Sciatic nerve (tissue), 2 donors: ENCODE results near the gene CHCHD10. TPM values are rescaled to one million over a fixed set of nuclear protein-coding genes. Genes with fewer than 3 reads are reported as not detected.
"Not testable (repeated sequence)": the region's sequence is repeated elsewhere in the genome, so short reads cannot be mapped to it uniquely, and the experiment has no call there.

Experiments
- ATAC-seq: fragments of 200-7000 bp; cut with Tn5 transposase; one replicate; pipeline ENCODE4 v1.9.1; 2020; ENCODE audit warnings: mild to moderate bottlenecking, moderate library complexity
- DNase-seq: peaks from one replicate; pipeline ENCODE4 v3.0.0-alpha.2; 2020; ENCODE audit warnings: low spot score
- intact Hi-C: fragments of 100-400 bp; cut with DNase I; formaldehyde crosslinking; loops from one replicate; pipeline ENCODE4 v1.14.2; 2022
- total RNA-seq: library from RNA; stranded (reverse); fragmentation: NEBNext Ultra II Directional; extraction: Animal tissue kit (Norgen Biotek cat#: 25700); gene quantifications from one replicate; pipeline ENCODE4 v1.2.1, GENCODE V29; 2021
- donor health status: DM: no; HTN: no; CAD: no.
- donor health status: DM: no; HTN: no; CAD: no.

The CHCHD10 gene
- total RNA-seq, 1 donor from 2014 or later: 32.5 TPM

DNA sequence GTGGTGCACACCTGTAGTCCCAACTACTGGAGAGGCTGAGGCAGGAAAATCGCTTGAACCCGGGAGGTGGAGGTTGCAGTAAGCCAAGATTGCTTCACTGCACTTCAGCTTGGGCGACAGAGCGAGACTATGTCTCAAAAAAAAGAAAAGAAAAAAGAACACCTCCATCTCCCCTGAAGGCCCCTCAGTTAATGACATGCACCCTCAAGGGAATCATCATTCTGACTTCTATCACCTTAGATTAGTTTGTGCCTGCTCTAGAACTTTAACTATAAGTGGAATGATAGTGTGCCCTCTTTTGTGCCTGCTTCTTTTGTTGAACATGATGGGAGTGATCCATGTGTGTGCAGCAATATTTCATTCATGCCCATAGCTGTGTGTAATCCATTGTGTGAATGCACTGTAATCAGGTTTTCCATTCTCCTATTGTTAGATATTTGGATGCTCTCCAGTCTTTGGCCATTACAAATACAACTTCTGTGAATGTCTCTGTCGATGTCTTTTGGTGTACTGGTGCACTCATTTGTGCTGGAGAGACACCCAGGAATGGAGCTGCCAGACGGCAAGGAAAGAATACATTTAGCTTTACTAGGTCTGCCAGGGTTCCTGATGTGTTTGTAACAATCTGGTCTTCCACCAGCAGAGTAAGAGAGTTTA is 12.7 kb downstream of the CHCHD10 start:
- DNase-seq: no peak
- no peak for ATAC-seq
- intact Hi-C loops: no loop called here

DNA sequence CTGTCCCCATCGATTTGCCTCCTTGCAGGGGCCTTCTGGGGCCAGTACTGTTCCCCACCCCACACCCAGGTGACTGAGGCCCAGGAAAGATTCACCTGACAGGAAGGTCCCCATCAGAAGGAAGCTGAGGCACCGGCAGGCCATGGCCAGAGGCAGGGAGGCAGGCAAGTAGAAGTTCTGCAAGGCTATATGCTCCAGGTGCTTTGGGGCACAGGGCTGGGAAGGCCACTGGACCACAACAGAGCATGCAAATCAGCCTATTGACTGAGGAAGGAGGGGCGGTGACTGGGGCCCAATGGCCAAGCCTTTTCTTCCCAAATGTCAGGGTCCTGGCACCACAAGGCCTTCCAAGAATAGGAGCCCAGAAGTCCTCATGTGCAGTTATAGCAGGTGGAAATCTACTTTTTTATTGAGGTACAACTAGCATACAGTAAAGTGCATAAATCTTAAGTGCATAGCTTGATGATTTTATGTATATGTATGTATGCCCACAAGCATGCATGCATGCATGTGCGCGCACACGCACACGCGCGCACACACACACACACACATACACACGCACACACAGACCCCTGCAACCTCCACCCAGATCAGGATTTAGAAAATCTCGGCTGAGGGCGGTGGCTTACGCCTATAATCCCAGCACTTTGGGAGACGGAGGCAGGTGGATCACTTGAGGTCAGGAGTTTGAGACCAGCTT is 13.4 kb downstream of the CHCHD10 start, which contains the start of gene VPREB3:
TSS of gene VPREB3 (minus strand) at position 206 of the 700 bp plus-strand sequence. CDS start at position 144, 62 bp downstream.
- no peak for DNase-seq
- intact Hi-C loops: no loop called here
- ATAC-seq: no peak

DNA sequence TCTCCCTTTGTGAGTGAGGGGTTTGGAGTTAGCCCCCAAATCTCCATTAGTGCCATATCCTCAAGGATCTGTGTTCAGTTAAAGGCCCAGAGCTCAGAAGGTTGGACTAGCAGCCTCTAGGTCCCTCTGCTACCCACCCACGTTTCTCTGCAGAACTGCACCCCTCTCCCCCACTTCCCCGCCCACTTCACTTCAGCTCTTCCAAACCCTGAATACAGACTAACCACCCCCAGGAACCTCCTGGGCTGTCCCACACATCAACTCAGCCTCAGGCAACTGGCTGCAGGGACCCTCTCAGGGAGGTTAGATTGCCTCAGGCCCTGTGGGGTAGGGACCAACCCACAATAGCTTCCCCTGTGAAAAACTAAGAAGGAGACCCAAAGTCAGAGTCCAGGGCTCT is 14.4 kb downstream of the CHCHD10 start:
- intact Hi-C loops: no loop called here
- no peak for DNase-seq
- ATAC-seq: no peak

DNA sequence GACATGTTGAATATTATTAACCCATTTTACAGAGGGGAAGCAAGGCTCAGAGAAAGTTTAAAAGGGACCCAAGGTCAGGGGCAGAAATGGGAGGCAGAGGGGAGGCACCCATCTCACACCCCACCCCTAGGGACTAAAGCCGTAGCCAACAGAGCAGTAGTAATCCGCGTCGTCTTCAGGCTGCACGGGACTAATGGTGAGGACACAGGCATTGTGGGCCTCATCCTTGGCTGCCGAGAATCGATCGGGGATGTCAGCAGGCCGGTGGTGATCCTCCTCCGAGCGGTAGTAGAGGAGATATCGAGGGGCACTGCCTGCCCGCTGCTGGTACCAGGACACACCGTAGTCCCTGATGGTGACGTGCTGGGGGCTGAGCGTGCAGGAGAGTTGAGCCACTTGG is 15.0 kb downstream of the CHCHD10 start:
- DNase-seq (no peak), ATAC-seq (no peak)
- intact Hi-C loops: no loop called here

DNA sequence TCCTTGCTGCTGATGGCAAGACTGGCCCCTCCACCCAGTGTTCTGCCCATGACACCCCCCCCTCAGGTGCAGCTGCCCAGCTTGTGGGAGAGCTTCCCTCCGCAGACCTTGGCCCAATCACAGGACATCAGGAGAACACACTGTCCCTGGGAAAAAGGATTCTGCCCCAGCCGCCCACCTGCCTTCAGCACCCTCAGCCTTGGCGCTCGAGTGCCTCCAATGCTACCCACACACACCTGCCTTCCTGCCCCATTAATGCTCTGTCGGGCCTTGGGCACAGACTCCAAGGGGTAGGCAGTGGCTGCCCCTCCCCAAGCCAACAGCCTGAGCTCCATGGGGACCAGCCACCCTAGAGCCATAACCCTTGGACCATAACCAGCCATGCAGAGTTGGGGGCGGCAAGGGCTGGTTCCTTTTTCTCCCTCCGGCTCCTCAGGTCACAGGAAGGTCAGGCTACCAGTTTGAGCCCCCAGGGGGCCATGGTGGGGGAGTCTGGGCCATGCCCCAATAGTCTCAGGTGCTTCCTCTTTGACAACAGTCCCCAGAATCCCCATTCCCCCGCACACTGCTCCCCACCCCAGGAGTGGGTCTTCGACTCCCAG is 15.6 kb downstream of the CHCHD10 start:
- no peak for ATAC-seq
- DNase-seq: no peak
- intact Hi-C loops: no loop called here

DNA sequence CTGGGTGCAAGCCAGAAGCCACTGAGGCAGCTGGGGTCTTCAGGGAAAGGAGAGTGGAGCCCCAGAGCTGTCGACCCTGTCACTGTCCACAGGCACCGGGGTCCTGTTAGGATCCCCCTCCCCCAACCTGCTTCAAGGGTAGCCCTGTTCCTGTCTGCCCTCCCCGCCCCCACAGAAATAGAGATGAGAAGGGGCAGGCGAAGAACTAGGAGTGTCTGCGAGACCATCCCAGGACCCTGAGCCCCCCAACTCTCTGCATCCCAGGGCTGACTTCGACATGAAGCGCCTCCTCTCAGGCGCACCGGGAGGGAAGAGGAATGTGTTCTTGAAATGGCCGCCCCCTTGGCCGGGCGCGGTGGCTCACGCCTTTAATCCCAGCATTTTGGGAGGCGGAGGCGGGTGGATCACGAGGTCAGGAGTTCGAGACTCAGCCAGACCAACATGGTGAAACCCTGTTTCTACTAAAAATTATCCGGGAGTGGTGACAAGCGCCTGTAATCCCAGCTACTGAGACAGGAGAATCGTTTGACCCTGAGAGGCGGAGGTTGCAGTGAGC is 16.3 kb downstream of the CHCHD10 start:
- ATAC-seq: peak; percentile 46
- intact Hi-C loops: no loop called here
- no peak for DNase-seq

DNA sequence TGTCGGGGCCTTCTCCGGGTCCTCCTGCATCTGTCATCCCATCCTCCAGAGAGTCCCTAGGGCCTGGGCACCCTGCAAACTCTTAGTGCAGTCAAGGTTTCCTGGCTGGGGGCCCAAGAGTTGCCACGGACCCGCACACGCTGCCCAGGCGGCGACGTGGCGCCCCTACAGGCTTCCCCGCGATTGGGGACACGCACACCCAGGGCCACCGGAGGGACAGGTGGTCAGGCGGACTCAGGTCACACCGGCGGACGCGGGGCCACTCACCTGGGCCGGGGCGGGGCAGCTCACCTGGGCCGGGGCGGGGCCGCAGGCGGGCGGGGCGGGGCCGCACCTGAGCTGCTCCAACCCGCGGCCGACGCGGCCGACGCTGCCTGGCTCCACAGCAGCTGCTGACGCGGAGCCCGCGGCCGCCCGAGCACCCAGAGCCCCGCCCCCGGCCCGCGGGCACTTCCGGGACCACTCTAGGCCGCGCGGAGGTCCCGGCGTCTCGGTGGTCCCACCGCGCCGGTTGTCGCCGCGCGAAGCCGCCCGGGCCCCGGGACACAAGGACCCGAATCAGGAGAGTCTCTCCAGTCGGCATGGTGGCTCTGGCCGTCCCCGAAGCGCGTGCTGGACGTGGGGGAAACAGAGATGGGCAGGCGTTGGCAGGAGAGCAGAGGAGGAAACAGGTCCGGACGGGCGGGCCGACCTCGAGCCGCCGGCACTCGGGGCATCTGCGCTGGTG is 16.9 kb downstream of the CHCHD10 start, which contains the start of gene ZNF70:
TSS of gene ZNF70 (minus strand) at position 399 of the 727 bp plus-strand sequence. CDS start 5,972 bp downstream, outside the sequence.
- intact Hi-C loops: no loop called here
- ATAC-seq (peak; percentile 92), DNase-seq (peak; percentile 88)

DNA sequence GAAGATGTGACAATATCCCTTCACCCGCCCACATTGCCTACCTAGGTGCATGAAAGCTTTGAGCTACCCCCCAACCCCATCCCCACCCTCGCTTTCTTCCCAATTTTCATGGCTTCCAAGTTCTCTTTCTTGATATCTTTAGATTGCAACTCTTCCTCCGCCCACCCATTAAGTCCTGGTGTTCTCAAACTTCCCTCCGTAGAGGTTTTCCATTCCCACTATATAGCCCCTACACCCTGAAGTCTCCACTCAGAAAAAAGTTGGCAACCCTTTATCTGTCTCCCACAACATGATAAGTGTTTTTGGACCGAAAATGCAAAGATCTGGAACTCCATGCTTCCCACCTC is 17.4 kb downstream of the CHCHD10 start:
- no peak for DNase-seq
- no peak for ATAC-seq
- intact Hi-C loops: no loop called here

DNA sequence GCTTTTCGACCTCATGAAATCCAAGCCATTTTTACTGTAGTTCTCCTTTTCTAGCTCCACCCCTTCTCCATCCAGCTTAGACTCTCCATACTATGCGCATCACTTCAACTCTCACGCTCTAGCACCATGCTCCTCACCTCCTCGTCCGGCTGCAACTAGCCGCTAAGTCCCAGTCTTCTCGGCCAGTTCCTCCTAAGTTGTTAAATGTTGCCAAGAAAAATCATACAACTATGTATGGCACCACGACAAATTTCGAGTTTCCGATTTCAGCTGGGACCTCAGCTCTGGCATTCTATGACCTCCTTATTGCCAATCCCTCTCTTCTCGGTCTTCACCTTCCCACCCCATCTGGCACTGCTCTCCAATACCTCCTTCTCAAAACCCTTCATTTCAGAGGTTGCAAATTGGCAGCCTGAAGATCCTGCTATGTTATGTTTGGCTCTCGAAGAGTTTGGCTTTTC is 17.9 kb downstream of the CHCHD10 start:
- intact Hi-C loops: no loop called here
- DNase-seq: no peak
- peak; percentile 49 for ATAC-seq

DNA sequence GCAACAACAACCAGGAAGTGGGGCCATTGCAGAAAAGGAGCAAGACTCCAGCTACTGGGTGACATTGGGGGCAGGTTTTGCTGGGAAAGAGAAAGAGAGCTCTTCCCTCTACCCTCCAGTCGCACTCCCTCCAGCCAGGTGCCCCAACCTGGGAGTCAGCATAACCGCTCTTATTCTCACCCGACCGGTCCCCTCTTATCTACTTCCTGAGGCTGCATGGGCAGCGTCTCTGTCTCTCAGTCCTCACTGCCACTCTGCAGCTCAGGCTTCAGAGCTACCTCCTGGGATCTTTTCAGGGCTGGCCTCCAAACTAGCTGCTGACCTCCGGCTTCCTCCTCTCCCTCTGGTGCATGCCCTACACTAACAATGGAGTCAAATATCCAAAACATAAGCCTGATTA is 22.0 kb downstream of the CHCHD10 start:
- DNase-seq: no peak
- no peak for ATAC-seq

DNA sequence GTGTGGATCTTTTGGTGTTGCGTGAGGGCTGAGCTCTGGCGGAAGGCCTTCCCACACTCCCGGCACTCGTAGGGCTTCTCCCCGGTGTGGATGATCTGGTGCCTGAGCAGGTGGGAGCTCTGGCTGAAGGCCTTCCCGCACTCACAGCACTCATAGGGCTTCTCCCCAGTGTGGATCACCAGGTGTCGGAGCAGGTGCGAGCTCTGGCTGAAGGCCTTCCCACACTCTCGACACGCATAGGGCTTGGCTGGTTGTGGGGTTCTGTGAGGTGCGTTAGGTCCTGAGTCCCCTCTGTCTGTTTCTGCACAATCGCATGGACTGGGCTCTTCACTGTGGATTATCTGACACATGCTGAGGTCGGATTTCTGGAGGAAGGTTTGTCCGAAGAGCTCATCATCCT is 23.3 kb downstream of the CHCHD10 start:
- DNase-seq: no peak

More for the DNA sequence above, 22.0 kb downstream of the CHCHD10 start:
- intact Hi-C loops: no loop called here

DNA sequence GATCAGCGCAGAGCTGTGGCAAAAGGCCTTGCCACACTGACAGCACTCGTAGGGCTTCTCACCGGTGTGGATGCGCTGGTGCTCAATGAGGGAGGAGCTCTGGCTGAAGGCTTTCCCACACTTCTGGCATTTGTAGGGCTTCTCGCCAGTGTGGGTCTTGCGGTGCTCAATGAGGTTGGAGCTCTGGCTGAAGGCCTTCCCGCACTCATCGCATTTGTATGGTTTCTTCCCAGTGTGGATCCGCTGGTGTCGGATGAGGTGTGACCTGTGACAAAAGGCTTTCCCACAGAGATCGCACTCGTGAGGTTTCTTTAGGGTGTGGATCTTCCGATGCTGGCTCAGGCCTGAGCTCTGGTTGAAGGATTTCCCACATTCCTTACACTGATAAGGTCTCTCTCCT is 23.8 kb downstream of the CHCHD10 start:
- DNase-seq (no peak), ATAC-seq (no peak)
- intact Hi-C loops: no loop called here

More for the DNA sequence above, 23.3 kb downstream of the CHCHD10 start:
- intact Hi-C loops: no loop called here
- ATAC-seq: no peak

DNA sequence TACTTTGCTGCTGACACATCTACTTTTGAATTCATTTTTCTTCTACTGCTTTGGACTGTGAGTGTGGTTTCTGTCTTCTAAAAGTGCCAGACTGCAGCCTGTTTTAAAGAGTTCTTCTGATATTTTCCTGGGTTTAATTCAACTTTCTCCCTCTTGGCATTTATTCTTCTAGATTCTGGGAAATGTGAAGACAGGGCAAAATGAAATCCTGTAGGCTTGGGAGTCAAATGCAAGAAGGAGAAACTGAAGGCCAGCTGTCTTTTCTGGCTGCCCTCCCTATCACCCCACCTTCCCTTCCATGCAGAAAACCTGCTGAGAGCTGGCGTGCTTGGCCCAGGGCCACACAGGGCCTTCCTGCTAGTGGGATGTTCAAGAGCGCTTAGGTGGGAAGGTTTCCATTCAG is 24.5 kb downstream of the CHCHD10 start:
- DNase-seq (no peak), ATAC-seq (peak; percentile 71)
- intact Hi-C loops: no loop called here

DNA sequence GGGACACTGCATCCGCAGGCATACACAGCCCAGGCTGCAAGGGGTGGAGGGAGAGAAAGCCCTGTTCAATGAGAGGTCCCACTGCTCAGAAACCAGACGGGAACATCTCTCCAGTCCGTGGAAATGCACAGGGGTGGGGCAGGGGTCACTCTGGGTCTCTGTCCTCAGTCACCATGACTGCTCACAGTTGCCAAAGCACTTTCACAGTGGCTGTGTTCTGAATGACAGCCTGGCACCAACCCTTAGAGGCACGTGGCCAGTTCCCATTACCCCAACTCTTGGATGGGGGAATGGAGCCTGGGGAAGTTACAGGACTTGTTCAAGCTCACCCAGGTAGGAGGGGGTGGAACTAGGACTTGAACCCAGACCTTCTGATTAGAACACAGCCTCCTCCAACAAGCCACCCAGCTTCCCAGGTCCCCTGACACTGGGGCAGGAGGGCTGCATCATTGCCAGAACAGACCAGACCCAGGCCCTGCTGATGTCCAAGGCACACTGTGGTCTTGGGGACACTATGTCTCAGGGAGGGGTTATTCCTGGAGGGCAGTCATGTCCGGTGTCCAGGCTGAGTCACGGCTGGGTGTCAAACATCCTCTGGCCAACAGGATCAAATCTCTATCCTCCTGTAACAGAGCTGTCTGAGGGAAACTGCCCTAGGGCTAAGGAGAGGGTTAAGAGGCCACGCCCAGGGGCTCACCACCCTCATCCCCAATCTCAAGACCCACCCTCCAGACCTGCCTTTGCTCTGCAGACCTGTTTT is 25.1 kb downstream of the CHCHD10 start:
- intact Hi-C loops: no loop called here
- DNase-seq (no peak), ATAC-seq (peak; percentile 50)

DNA sequence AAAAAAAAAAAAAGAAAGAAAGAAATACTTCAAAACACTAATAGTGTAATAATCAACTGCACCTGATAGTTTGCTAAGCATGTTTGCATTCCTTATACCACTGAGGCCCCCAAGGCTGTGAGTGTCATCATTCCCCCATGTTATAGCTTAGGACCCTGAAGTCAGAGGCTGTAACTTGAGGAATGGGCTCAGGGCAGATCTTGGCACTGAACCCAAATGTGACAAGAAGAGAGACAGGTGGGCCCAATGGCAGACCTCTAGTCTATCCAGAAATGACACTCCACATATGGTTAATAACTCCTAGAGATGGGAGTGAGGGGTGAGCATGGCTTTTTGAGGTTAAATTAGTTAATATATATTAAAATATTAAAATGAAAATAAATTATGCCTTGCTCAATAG is 30.1 kb downstream of the CHCHD10 start:
- intact Hi-C loops: no loop called here
- no peak for ATAC-seq
- DNase-seq: no peak

DNA sequence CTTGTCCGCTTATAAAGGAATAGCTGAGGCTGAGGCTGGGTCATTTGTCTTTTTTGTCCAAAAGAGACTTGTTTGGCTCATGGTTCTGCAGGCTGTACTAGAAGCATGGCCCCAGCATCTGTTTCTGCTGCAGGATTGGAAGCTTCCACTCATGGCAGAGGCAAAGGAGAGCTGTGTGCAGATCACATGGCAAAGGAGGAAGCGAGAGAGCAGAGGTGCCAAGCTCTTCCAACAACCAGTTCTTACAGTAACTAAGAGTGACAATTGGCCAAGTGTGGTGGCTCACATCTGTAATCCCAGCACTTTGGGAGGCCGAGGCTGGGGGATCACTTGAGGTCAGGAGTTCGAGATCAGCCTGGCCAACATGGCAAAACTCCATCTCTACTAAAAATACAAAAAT is 39.7 kb downstream of the CHCHD10 start:
- DNase-seq, ATAC-seq, intact Hi-C loops: not testable (repeated sequence)

DNA sequence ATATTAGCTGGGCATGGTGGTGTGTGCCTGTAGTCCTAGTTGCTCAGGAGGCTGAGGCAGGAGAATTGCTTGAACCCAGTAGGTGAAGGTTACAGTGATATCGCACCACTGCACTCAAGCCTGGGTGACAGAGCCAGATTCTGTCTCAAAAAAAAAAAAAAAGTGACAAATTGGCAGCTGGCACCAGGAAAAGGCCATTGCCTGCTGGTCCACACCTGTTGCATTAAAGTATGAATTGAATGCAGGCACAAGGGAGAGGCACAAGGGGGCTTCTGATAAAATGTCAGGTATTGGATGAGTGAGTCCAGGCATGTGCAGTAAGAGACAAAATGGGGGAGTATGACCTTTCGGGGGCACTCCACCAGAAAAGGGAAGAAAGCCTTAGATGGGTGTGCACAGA is 45.0 kb downstream of the CHCHD10 start:
- intact Hi-C loops: no loop called here
- DNase-seq (no peak), ATAC-seq (no peak)

DNA sequence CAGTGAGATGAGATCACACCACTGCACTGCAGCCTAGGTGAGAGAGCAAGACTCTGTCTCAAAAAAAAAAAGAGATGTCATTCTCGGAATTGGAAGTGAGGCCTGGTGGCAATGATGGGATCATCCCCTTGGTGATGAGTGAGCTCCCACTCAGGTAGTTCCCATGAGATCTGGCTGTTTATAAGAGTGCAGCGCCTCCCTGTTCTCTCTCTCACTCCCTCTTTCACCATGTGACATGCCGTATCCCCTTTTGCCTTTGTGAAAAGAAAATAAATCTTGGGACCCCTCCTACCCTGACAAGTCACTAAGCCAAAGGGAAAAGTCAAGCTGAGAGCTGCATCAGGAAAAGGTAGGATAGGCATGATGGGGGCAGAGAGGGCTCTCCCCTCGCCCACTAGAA is 45.6 kb downstream of the CHCHD10 start:
- intact Hi-C loops: no loop called here
- DNase-seq: no peak
- ATAC-seq: no peak

DNA sequence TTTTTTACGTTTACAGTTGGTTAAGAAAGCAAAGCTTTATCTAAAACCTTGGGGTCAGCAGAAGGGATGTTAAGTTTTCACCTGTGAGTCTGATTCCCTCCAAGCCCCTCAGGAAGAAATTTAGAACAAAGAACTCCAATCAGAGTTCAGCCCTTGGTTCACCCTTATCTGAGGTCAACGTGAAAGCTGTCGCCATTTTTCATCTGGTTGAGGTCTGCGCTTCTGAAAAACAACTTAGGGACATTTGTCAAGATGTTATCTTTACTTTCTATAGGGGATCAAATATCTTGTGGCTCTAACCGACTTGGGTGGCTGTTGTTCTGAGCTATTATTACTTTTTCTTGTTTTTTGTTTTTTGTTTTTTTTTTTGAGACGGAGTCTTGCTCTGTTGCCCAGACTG is 46.9 kb downstream of the CHCHD10 start:
- no peak for DNase-seq
- no peak for ATAC-seq
- intact Hi-C loops: no loop called here
